ENCODE measurements around the gene HNRNPA1. TPM values are rescaled to one million over a fixed set of nuclear protein-coding genes. Genes with fewer than 3 reads are reported as not detected.

The HNRNPA1 gene
- total RNA-seq, result 668 and 728 TPM in 2 replicates

GRCh38 chr12:54280468-54281260 lies at the start of gene HNRNPA1:
TSS of gene HNRNPA1 (plus strand) at chr12:54280726. CDS start at chr12:54280808, 82 bp downstream.

GRCh38 chr12:54279632-54280467 lies 676 bp upstream of the HNRNPA1 start, which contains the start of gene CBX5:
TSS of gene CBX5 (minus strand) at chr12:54280122. CDS start at chr12:54257650, 22,472 bp downstream.

GRCh38 chr12:54300732-54301427 lies 20.4 kb downstream of the HNRNPA1 start, which contains the start of gene NFE2:
TSS of gene NFE2 (minus strand) at chr12:54301015. CDS start at chr12:54295248, 5,767 bp downstream.

GRCh38 chr12:54324617-54325441 lies 44.3 kb downstream of the HNRNPA1 start, which contains the start of gene COPZ1:
TSS of gene COPZ1 (plus strand) at chr12:54325131. CDS start at chr12:54325164, 33 bp downstream.

Small RNA genes within 50 kb of the gene (small RNA-seq; reads per million reads assigned to genes)
- gene RN7SL390P (not detected), gene RNU6-950P (not detected)

Other genes with a start within 250 kb of the HNRNPA1 start
- gene HOXC5, start 247.7 kb upstream of the HNRNPA1 start, total RNA-seq, result not detected in 2 replicates
- not detected in 2 replicates for gene HOXC4, start 226.9 kb upstream of the HNRNPA1 start, total RNA-seq
- gene SMUG1, start 91.7 kb upstream of the HNRNPA1 start, total RNA-seq, result 15.6 and 18.6 TPM in 2 replicates
- 84.3 and 117 TPM in 2 replicates for gene CBX5, start 604 bp upstream of the HNRNPA1 start, total RNA-seq
- gene NFE2, start 20.3 kb downstream of the HNRNPA1 start, total RNA-seq, result not detected in 2 replicates
- gene COPZ1, start 44.4 kb downstream of the HNRNPA1 start, total RNA-seq, result 122 and 126 TPM in 2 replicates
- not detected in 2 replicates for gene GPR84, start 83.8 kb downstream of the HNRNPA1 start, total RNA-seq
- 1.9 and 2.3 TPM in 2 replicates for gene ZNF385A, start 104.0 kb downstream of the HNRNPA1 start, total RNA-seq
- gene ITGA5, start 138.5 kb downstream of the HNRNPA1 start, total RNA-seq, result 876 and 1,083 TPM in 2 replicates
- gene GTSF1, start 192.9 kb downstream of the HNRNPA1 start, total RNA-seq, result not detected in 2 replicates
- gene NCKAP1L, start 217.0 kb downstream of the HNRNPA1 start, total RNA-seq, result 0.53 and 0.57 TPM in 2 replicates

Measured in thoracic aorta endothelial cell (primary cell).